ENCODE data around the gene CHD9NB. TPM values are rescaled to one million over a fixed set of nuclear protein-coding genes. Genes with fewer than 3 reads are reported as not detected.

Gene CHD9NB
- total and polyA plus RNA-seq, 10 of the 15 experiments (the other 5 are each of a cell fraction or from before 2014, with no cell fraction given) = 0.14 to 1.6 (median 0.73) TPM

DNA sequence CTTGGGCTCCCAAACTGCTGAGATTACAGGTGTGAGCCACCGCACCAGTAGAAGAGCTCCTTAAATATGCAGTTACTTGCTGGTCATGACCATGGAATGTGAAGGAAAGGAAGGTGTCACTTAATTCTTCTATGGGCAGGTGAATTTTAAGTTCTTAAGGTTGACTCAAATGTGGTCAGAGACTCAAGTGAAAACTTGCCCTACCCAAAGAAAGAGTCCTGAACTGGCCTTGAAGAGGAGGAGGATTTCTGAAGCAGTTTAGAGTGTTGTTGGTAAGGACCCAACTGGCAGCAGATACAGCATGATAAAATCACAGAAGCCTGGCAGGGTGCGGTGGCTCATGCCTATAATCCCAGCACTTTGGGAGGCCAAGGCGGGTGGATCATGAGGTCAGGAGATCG, 31.4 kb upstream of the CHD9NB start (continued):
- TF ChIP-seq, protein P1, sequence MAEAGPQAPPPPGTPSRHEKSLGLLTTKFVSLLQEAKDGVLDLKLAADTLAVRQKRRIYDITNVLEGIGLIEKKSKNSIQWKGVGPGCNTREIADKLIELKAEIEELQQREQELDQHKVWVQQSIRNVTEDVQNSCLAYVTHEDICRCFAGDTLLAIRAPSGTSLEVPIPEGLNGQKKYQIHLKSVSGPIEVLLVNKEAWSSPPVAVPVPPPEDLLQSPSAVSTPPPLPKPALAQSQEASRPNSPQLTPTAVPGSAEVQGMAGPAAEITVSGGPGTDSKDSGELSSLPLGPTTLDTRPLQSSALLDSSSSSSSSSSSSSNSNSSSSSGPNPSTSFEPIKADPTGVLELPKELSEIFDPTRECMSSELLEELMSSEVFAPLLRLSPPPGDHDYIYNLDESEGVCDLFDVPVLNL (IDR thresholded peaks at IDR 0.05; ENCODE audit: low read depth, low read length) = no peak
- TF ChIP-seq SUZ12 (IDR thresholded peaks at IDR 0.05; ENCODE audit: unreplicated experiment) (no peak), HDAC2 (IDR thresholded peaks at IDR 0.05) (no peak), SMC3 (IDR thresholded peaks at IDR 0.05; ENCODE audit: borderline replicate concordance, low read length) (no peak), RAD51 (IDR thresholded peaks at IDR 0.05) (no peak), EGR1 (IDR thresholded peaks at IDR 0.05; ENCODE audit: borderline replicate concordance in 1 of 2, low read depth in 2 of 2, low read length in 2 of 2) (no peak), PML (IDR thresholded peaks at IDR 0.05; ENCODE audit: low read length) (no peak), BMI1 (IDR thresholded peaks at IDR 0.05; ENCODE audit: borderline replicate concordance) (no peak), STAT1 (conservative IDR thresholded peaks at IDR 0.05) (no peak), KAT2A (conservative IDR thresholded peaks at IDR 0.05; ENCODE audit: control insufficient read depth, low read depth, low read length) (no peak), WRNIP1 (IDR thresholded peaks at IDR 0.05; ENCODE audit: borderline replicate concordance, low read depth, low read length) (no peak)
- TF ChIP-seq, protein P2, sequence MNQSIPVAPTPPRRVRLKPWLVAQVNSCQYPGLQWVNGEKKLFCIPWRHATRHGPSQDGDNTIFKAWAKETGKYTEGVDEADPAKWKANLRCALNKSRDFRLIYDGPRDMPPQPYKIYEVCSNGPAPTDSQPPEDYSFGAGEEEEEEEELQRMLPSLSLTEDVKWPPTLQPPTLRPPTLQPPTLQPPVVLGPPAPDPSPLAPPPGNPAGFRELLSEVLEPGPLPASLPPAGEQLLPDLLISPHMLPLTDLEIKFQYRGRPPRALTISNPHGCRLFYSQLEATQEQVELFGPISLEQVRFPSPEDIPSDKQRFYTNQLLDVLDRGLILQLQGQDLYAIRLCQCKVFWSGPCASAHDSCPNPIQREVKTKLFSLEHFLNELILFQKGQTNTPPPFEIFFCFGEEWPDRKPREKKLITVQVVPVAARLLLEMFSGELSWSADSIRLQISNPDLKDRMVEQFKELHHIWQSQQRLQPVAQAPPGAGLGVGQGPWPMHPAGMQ (IDR thresholded peaks at IDR 0.05; ENCODE audit: borderline replicate concordance) = no peak

Measured in GM12878 (cell line).